ENCODE data around the gene LIX1L.
A peak's percentile ranks its signal among the peaks of the same experiment; 100 is the strongest.

Gene LIX1L

DNA sequence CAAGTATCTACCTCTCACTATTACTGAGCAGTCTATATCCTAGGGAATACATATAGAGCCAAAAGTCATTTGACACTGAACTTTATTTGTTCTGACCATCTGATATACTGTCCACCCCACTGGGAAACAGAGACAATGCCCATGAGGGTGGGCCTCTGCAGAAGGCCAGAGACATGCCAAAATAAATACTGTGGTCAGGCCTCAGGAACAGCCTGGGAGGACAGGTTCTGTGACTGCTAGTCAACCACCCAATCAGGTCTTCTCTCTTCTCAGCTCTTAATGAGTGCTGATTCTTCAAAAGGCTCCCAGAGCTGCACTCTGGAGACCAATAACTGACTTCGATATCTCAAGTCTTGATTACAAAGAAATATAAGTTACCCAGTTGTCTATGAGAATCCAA lies 66.7 kb downstream of the LIX1L start:
- no peaks in the 10 kb centered on the region for H3K36me3 ChIP-seq (ENCODE audit: control insufficient read depth, insufficient read depth, low read length)
- no peaks in the 10 kb centered on the region for H3K27me3 ChIP-seq (ENCODE audit: control insufficient read depth, insufficient read depth, low read length)
- peaks cover 43% of the 10 kb centered on the region for H3K4me1 ChIP-seq (ENCODE audit: control insufficient read depth, insufficient read depth, low read length)
- H3K9ac ChIP-seq (ENCODE audit: low read length) = peak overlapping the region; percentile 66
- no peaks in the 10 kb centered on the region for H3K9me3 ChIP-seq (ENCODE audit: control insufficient read depth, low read length)
- no peak overlapping the region for H3K4me3 ChIP-seq (ENCODE audit: low read length)

DNA sequence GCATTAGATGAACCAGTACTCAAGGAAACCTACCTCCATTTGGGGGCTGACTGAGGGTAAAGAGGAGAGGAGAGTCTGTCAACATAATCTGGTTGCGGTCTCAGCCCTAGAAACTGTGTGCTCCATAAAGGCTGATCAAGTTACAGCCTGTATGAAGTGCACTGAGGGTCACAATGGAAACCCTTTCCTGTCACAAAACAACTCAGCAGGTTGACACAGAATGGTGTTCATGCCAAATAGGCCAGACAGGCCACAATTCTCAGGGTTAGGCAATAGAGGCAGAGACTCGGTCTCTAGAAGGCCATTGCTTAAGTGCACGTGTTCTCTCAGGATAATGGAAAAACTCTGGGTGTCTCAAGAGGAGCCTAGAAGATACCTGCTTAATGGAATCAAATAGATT lies 68.1 kb downstream of the LIX1L start:
- H3K27me3 ChIP-seq (ENCODE audit: control insufficient read depth, insufficient read depth, low read length) = no peaks in the 10 kb centered on the region
- peaks cover 49% of the 10 kb centered on the region for H3K4me1 ChIP-seq (ENCODE audit: control insufficient read depth, insufficient read depth, low read length)
- H3K36me3 ChIP-seq (ENCODE audit: control insufficient read depth, insufficient read depth, low read length) = no peaks in the 10 kb centered on the region
- no peaks in the 10 kb centered on the region for H3K9me3 ChIP-seq (ENCODE audit: control insufficient read depth, low read length)
- H3K9ac ChIP-seq (ENCODE audit: low read length) = no peak overlapping the region
- no peak overlapping the region for H3K4me3 ChIP-seq (ENCODE audit: low read length)

DNA sequence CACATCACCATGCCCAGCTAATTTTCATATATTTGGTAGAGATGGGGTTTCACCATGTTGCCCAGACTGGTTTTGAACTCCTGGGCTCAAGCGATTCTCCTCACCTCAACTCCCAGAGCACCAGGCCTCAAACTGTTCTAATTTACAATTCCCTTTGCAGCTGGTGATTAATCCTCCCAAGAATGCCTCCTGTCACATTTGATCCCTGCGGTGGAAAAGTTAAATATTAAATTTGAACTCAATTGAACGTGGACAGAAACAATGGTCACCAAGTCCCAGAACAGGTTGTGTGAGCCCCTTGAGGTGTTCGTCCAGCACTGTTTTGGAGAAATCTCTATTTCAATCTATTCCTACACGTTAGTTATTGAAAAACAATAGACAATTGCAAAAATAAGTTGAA lies 70.2 kb downstream of the LIX1L start:
- Histone ChIP-seq H3K4me1 (ENCODE audit: control insufficient read depth, insufficient read depth, low read length) (peaks cover 41% of the 10 kb centered on the region), H3K36me3 (ENCODE audit: control insufficient read depth, insufficient read depth, low read length) (no peaks in the 10 kb centered on the region), H3K9me3 (ENCODE audit: control insufficient read depth, low read length) (no peaks in the 10 kb centered on the region), H3K9ac (ENCODE audit: low read length) (no peak overlapping the region), H3K4me3 (ENCODE audit: low read length) (no peak overlapping the region), H3K27me3 (ENCODE audit: control insufficient read depth, insufficient read depth, low read length) (no peaks in the 10 kb centered on the region)

DNA sequence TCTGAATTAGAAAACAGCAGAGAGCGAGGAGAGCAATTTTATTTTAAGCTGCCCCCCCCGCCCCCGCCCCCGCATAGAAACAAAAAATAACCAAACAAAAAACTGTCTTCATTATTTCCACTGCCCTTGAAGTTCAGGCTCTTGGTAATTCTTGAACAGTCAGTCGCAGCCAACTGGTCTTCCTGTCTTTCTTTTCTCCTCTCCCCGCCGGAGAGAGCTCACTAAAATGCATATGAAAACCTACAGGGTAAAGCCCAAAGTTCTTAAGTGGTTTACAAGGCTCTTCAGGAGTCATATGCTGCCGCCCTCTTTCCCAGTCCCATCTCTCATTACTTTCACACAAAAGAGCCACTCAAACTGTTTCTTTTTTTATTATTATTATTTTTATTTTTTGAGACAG lies 71.0 kb downstream of the LIX1L start:
- no peaks in the 10 kb centered on the region for H3K9me3 ChIP-seq (ENCODE audit: control insufficient read depth, low read length)
- H3K4me3 ChIP-seq (ENCODE audit: low read length) = no peak overlapping the region
- H3K27me3 ChIP-seq (ENCODE audit: control insufficient read depth, insufficient read depth, low read length) = no peaks in the 10 kb centered on the region
- peaks cover 33% of the 10 kb centered on the region for H3K4me1 ChIP-seq (ENCODE audit: control insufficient read depth, insufficient read depth, low read length)
- H3K36me3 ChIP-seq (ENCODE audit: control insufficient read depth, insufficient read depth, low read length) = no peaks in the 10 kb centered on the region
- H3K9ac ChIP-seq (ENCODE audit: low read length) = no peak overlapping the region

DNA sequence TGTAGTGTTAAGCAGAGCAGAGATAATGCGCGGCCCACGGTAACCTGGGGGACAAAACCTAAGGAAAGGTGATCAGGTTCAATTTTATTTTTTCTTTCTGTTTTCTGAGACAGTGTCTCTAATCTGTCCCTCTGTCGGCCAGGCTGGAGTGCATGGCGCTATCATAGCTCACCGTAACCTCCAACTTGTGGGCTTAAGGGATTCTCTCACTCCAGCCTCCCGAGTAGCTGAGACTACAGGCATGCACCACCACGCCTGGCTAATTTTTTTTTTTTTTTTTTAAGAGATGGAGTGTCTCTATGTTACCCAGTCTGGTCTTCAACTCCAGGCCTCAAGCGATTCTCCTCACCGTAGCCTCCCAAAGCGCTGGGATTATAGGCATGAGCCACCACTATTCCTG lies 71.4 kb downstream of the LIX1L start:
- Histone ChIP-seq H3K36me3 (ENCODE audit: control insufficient read depth, insufficient read depth, low read length) (no peaks in the 10 kb centered on the region), H3K9ac (ENCODE audit: low read length) (no peak overlapping the region), H3K9me3 (ENCODE audit: control insufficient read depth, low read length) (no peaks in the 10 kb centered on the region), H3K4me3 (ENCODE audit: low read length) (peak overlapping the region; percentile 67), H3K27me3 (ENCODE audit: control insufficient read depth, insufficient read depth, low read length) (no peaks in the 10 kb centered on the region), H3K4me1 (ENCODE audit: control insufficient read depth, insufficient read depth, low read length) (peaks cover 29% of the 10 kb centered on the region)

DNA sequence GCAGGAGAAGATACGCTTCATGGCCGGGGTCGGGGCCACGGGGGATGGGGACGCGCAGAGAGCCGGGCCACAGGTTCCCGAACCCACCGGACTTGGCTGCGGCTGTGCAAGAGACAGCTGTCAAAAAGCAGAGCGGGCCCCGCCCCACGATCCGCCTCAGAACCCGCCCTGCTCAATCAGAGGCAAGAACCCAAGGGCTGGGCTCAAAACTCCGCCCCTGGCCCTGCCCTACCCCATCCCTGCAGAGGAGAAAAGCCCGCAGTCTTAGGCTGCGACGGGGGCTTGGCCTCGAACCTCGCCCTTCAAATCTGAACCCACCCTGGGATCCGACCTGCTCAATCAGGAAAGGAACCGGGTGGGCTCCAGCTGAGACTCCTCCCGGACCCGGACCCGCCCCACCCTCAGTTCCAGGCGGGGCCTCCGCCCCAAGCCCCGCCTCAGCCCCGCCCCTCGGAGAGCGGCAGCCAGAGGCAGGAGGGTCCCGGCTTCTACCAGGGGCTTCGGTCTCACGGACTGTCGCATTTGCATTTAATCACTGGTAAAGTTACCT lies 72.0 kb downstream of the LIX1L start, which contains the start of gene ANKRD35:
TSS of gene ANKRD35 (minus strand) at position 129 of the 550 bp plus-strand sequence. CDS start at position 21, 108 bp downstream.
- Histone ChIP-seq H3K4me1 (ENCODE audit: control insufficient read depth, insufficient read depth, low read length) (peaks cover 23% of the 10 kb centered on the region), H3K9ac (ENCODE audit: low read length) (no peak within 1 kb of the TSS), H3K36me3 (ENCODE audit: control insufficient read depth, insufficient read depth, low read length) (no peaks in the 10 kb centered on the region), H3K9me3 (ENCODE audit: control insufficient read depth, low read length) (no peaks in the 10 kb centered on the region), H3K4me3 (ENCODE audit: low read length) (peak within 1 kb of the TSS; percentile 67), H3K27me3 (ENCODE audit: control insufficient read depth, insufficient read depth, low read length) (no peaks in the 10 kb centered on the region)

DNA sequence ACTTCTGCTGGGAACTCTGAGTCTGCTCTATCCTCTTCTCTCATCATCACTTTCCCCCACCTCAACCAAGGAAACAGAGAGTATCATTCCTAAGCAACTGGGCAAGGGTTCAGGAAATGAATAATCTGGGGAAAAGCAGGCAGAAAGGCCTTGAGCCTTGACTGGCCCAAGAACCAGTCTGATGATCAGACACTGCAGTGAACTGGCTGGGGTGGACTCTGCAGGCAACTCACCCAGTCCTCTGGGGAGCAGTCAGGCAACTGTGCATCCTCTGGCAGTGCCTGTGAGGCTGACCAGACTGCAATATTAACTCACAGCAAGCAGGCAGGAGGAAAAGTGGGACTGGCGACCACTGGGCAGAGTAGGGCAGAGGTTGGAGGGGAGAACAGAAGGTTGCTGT lies 73.1 kb downstream of the LIX1L start:
- peaks cover 22% of the 10 kb centered on the region for H3K4me1 ChIP-seq (ENCODE audit: control insufficient read depth, insufficient read depth, low read length)
- H3K36me3 ChIP-seq (ENCODE audit: control insufficient read depth, insufficient read depth, low read length) = no peaks in the 10 kb centered on the region
- no peaks in the 10 kb centered on the region for H3K27me3 ChIP-seq (ENCODE audit: control insufficient read depth, insufficient read depth, low read length)
- H3K9me3 ChIP-seq (ENCODE audit: control insufficient read depth, low read length) = no peaks in the 10 kb centered on the region
- no peak overlapping the region for H3K9ac ChIP-seq (ENCODE audit: low read length)
- no peak overlapping the region for H3K4me3 ChIP-seq (ENCODE audit: low read length)

All from mucosa of stomach (tissue), 1 donor.